Smooth muscle cell (in vitro differentiated cells): ENCODE results near the gene APLP2. TPM values are rescaled to one million over a fixed set of nuclear protein-coding genes. Genes with fewer than 3 reads are reported as not detected.

Experiments used
- DNase-seq: peaks from one replicate; lab custom pipeline; 2025; ENCODE audit not compliant: unreplicated experiment; lab: John Stamatoyannopoulos, UW
- H2AFZ ChIP-seq: fragments of 200-600 bp; sonication (generic); 2 replicates; pipeline ENCODE4 v1.6.0; 2016; ENCODE audit warnings: antibody characterized with exemption, low read depth, mild to moderate bottlenecking
- H3F3A ChIP-seq: fragments of 200-600 bp; sonication (generic); 2 replicates; pipeline ENCODE4 v1.6.0; 2017; ENCODE audit warnings: antibody characterized with exemption, low read depth
- H3K27ac ChIP-seq: fragments of 200-600 bp; sonication (generic); 2 replicates; pipeline ENCODE4 v1.5.1; 2016; ENCODE audit warnings: low read depth, mild to moderate bottlenecking
- H3K27me3 ChIP-seq: fragments of 200-600 bp; sonication (generic); 2 replicates; pipeline ENCODE4 v1.6.1; 2016; ENCODE audit warnings: low read depth, mild to moderate bottlenecking
- H3K36me3 ChIP-seq: fragments of 200-600 bp; sonication (generic); 2 replicates; pipeline ENCODE4 v1.5.1; 2016; ENCODE audit warnings: low read depth
- H3K4me1 ChIP-seq: fragments of 200-600 bp; sonication (generic); 2 replicates; pipeline ENCODE4 v1.5.1; 2016; ENCODE audit warnings: low read depth
- H3K4me2 ChIP-seq: fragments of 200-600 bp; sonication (generic); 2 replicates; pipeline ENCODE4 v1.6.0; 2016; ENCODE audit warnings: mild to moderate bottlenecking
- H3K4me3 ChIP-seq: fragments of 200-600 bp; sonication (generic); 2 replicates; pipeline ENCODE4 v1.5.1; 2016; ENCODE audit warnings: mild to moderate bottlenecking
- H3K79me2 ChIP-seq: fragments of 200-600 bp; sonication (generic); 2 replicates; pipeline ENCODE4 v1.6.0; 2016; ENCODE audit warnings: low read depth, mild to moderate bottlenecking
- H3K9ac ChIP-seq: fragments of 200-600 bp; sonication (generic); 2 replicates; pipeline ENCODE4 v1.6.0; 2016; ENCODE audit warnings: low read depth
- H3K9me3 ChIP-seq: fragments of 200-600 bp; sonication (generic); replicated peaks from 2 replicates; pipeline ENCODE4 v1.5.1; 2016; ENCODE audit warnings: low read depth
- H4K20me1 ChIP-seq: fragments of 200-600 bp; sonication (generic); 2 replicates; pipeline ENCODE4 v1.6.0; 2016; ENCODE audit warnings: low read depth
- WGBS: methylation state at CpG from one replicate; pipeline ENCODE4 v1.1.7; 2016; ENCODE audit warnings: low lambda C conversion rate; 5-methylcytosine and 5-hydroxymethylcytosine counted together
- polyA plus RNA-seq: library from polyadenylated mRNA; unstranded; fragments of >200 nt; fragmentation: Nextera tagmentation; extraction: Ambion mirVana; gene quantifications from 2 replicates; pipeline ENCODE4 v1.2.1, GENCODE V29; 2016
- total RNA-seq: library from RNA; depleted of rRNA; stranded (reverse); fragments of >200 nt; gene quantifications from 2 replicates; pipeline ENCODE4 v1.2.3, GENCODE V29; 2014
- TF ChIP-seq, protein P1 (sequence below): fragments of 200-600 bp; sonication (generic); IDR thresholded peaks from 2 replicates; pipeline ENCODE4 v1.5.1; 2017; ENCODE audit warnings: borderline replicate concordance, mild to moderate bottlenecking, antibody characterized with exemption; ENCODE audit not compliant: insufficient read depth, poor library complexity, severe bottlenecking

Gene APLP2
- total and polyA plus RNA-seq, 2 experiments from 2014 or later: 121 to 146 TPM

DNA sequence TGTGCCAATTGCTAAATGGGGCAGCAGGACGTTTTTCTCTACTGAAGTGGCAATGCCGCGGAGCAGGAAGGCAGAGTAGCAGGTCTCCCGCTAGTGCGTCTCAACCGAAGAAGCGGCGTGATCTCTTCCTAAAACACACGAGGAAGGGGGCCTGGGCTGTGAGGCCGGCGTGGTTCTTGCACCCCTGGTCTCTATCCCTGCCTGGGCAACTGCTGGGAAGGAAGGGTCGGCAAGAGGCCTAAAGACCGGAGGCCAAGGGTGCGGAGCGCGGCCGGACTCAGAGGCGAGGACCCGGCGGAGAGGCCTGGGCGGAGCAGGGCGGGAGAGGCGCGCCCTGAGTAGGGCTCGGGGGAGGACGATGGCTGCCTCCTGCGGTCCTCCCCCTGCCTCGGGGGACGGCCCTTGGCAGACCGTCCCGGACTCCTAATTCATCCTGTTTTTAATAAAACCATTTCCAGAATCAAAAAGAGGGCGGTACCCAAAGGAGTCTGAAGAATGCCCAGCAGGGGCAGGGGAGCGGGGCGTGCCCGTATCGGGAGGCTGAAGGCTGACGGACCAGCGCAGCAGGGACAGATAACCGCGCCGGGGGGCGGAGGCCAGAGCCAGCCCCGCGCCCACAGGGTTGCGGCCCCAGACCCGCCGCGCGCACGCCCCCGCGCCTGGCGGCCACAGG lies 572 bp upstream of the APLP2 start:
- Histone ChIP-seq H4K20me1 (peaks cover 39% of the 10 kb centered on the region), H3K79me2 (peaks cover 25% of the 10 kb centered on the region), H3K27me3 (no peaks in the 10 kb centered on the region), H2AFZ (peak overlapping the region; percentile 95), H3F3A (peaks cover 4% of the 10 kb centered on the region), H3K4me2 (peak overlapping the region; percentile 93), H3K9ac (peak overlapping the region; percentile 56), H3K9me3 (no peaks in the 10 kb centered on the region), H3K4me1 (peaks cover 18% of the 10 kb centered on the region), H3K27ac (peak overlapping the region; percentile 58), H3K4me3 (peak overlapping the region; percentile 93), H3K36me3 (no peaks in the 10 kb centered on the region)
- TF ChIP-seq, protein P1, sequence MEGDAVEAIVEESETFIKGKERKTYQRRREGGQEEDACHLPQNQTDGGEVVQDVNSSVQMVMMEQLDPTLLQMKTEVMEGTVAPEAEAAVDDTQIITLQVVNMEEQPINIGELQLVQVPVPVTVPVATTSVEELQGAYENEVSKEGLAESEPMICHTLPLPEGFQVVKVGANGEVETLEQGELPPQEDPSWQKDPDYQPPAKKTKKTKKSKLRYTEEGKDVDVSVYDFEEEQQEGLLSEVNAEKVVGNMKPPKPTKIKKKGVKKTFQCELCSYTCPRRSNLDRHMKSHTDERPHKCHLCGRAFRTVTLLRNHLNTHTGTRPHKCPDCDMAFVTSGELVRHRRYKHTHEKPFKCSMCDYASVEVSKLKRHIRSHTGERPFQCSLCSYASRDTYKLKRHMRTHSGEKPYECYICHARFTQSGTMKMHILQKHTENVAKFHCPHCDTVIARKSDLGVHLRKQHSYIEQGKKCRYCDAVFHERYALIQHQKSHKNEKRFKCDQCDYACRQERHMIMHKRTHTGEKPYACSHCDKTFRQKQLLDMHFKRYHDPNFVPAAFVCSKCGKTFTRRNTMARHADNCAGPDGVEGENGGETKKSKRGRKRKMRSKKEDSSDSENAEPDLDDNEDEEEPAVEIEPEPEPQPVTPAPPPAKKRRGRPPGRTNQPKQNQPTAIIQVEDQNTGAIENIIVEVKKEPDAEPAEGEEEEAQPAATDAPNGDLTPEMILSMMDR: peak; percentile 12
- 3% methylated on average over 41 of the region's 53 CpGs for WGBS
- peak; percentile 80 for DNase-seq

DNA sequence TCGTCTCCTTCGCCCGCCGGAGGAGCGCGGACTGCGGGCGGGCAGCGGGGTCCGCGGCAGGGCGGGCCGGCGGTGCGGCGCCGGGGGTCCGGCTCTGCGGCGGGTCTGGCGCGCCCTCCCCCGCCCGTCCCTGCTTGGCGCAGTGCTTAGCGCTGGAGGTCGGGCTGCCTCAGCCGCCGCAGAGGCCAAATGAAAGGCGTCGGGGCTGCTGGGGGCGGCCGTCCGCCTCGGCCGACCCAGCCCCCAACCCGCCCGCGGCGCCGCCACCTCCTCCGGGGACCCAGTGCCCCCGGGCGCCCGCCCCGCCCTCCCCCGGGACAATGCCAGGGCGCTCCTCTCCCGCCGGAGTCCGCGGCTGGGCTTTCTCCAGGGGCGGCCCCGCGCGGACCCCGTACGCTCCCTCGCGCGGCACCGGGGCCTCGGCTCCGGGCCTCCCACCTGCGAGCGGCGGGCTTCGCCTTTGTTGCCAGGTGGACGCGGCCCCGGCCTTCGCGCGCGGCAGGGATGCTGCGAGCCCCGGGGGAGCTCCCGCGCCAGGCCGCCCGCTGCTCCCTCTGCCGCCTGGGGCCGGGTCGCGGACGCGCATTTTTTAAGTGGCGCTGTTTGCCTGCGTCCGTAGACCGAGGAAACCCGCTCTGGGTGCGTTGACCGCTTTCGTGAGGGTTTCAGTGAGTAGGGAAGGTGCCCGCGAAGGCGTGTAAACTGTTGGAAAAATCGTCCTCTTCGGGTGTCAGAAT lies 583 bp downstream of the APLP2 start:
- H3K27ac ChIP-seq: peak overlapping the region; percentile 77
- TF ChIP-seq, protein P1: peak; percentile 11
- peaks cover 50% of the 10 kb centered on the region for H4K20me1 ChIP-seq
- H2AFZ ChIP-seq: no peak overlapping the region
- H3K36me3 ChIP-seq: no peaks in the 10 kb centered on the region
- H3F3A ChIP-seq: peaks cover 4% of the 10 kb centered on the region
- H3K27me3 ChIP-seq: no peaks in the 10 kb centered on the region
- H3K9ac ChIP-seq: peak overlapping the region; percentile 77
- H3K4me3 ChIP-seq: peak overlapping the region; percentile 93
- no peak for DNase-seq
- WGBS: under 1% methylated on average over 70 of the region's 100 CpGs
- peaks cover 18% of the 10 kb centered on the region for H3K4me1 ChIP-seq
- H3K4me2 ChIP-seq: peak overlapping the region; percentile 86
- no peaks in the 10 kb centered on the region for H3K9me3 ChIP-seq
- H3K79me2 ChIP-seq: peaks cover 37% of the 10 kb centered on the region

DNA sequence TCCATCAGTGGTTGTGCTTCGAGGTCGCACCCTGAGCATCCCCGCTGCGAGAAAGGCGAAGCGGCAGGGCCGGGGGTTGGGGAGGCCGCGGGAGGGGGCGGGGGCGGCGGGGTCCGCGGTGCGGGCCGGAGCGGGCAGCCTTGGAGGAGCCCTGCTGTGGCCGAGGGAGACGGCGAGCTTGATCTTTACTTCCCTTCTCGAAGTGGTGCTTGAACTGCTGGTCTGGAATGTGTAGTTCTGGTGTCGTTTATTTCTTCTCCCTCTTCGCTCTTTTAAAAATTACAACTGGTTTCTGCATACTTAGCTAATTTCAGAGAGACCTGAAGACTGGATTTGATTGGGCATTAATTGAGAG lies 1.1 kb downstream of the APLP2 start:
- H4K20me1 ChIP-seq: peaks cover 56% of the 10 kb centered on the region
- peak overlapping the region; percentile 86 for H3K4me2 ChIP-seq
- peak overlapping the region; percentile 24 for H3K9ac ChIP-seq
- H3K27me3 ChIP-seq: no peaks in the 10 kb centered on the region
- no peaks in the 10 kb centered on the region for H3K36me3 ChIP-seq
- no peak for DNase-seq
- TF ChIP-seq, protein P1: no peak
- WGBS: 2% methylated on average over 23 of the region's 23 CpGs
- peak overlapping the region; percentile 93 for H3K4me3 ChIP-seq
- H3K9me3 ChIP-seq: no peaks in the 10 kb centered on the region
- H2AFZ ChIP-seq: peak overlapping the region; percentile 18
- H3K4me1 ChIP-seq: peaks cover 18% of the 10 kb centered on the region
- H3K79me2 ChIP-seq: peaks cover 42% of the 10 kb centered on the region
- H3K27ac ChIP-seq: peak overlapping the region; percentile 20
- peaks cover 4% of the 10 kb centered on the region for H3F3A ChIP-seq
